A549 (cell line): Measurements from ENCODE around the gene ARPC1A. TPM values are rescaled to one million over a fixed set of nuclear protein-coding genes. Genes with fewer than 3 reads are reported as not detected.
A peak's percentile ranks its signal among the peaks of the same experiment; 100 is the strongest.
"Not testable (repeated sequence)": the region's sequence is repeated elsewhere in the genome, so short reads cannot be mapped to it uniquely, and the experiment has no call there.

Source experiments
- ATAC-seq, 2 experiments: fragments of 200-7000 bp in 1 of 2; fragments of >200 bp in 1 of 2; cut with Nextera tagmentation in 1 of 2; cut with Tn5 transposase in 1 of 2; 3 replicates each; pipeline versions ENCODE4 v1.8.0 to v1.9.1; 2018 to 2020; ENCODE audit warnings: mild to moderate bottlenecking in 1 of 2, moderate library complexity in 1 of 2
- CTCF ChIA-PET: fragments of 300-600 bp; sonication (Branson Sonifier 250); formaldehyde crosslinking; extraction: SDS; loops from one replicate; lab custom pipeline; 2021; ENCODE audit warnings: antibody characterized with exemption, inconsistent platforms; lab: Yijun Ruan, JAX
- POLR2A ChIA-PET: fragments of 350-600 bp; formaldehyde crosslinking; extraction: SDS; loops from one replicate; lab custom pipeline; 2021; ENCODE audit warnings: antibody characterized with exemption, inconsistent platforms; lab: Yijun Ruan, JAX
- DNase-seq, 2 experiments: peaks; one replicate each; pipeline versions ENCODE4 v3.0.0 to v3.0.0-alpha.2; 2011 to 2016; ENCODE audit warnings: low read depth in 1 of 2, low spot score in 1 of 2
- FAIRE-seq: peaks from 2 replicates; lab custom pipeline; 2011; peaks lifted over from hg19 to GRCh38; lab: Jason Lieb, UNC
- H3K27ac ChIP-seq, 2 experiments: fragments of >200 bp; sonication (Bioruptor Twin); formaldehyde crosslinking; 3 replicates each; pipeline ENCODE4 v1.5.1; 2016 to 2017
- H3K4me1 ChIP-seq: fragments of >200 bp; sonication (Bioruptor Twin); formaldehyde crosslinking; 3 replicates; pipeline ENCODE4 v1.6.1; 2016
- H3K4me2 ChIP-seq: fragments of >200 bp; sonication (Bioruptor Twin); formaldehyde crosslinking; 3 replicates; pipeline ENCODE4 v1.6.1; 2016
- H3K4me3 ChIP-seq: fragments of >200 bp; sonication (Bioruptor Twin); formaldehyde crosslinking; 3 replicates; pipeline ENCODE4 v1.5.1; 2016
- H3K9me3 ChIP-seq: fragments of >200 bp; sonication (Bioruptor Twin); formaldehyde crosslinking; 3 replicates; pipeline ENCODE4 v1.6.1; 2016
- CTCF ChIP-seq: fragments of >200 bp; sonication (Bioruptor Twin); formaldehyde crosslinking; IDR thresholded peaks from 3 replicates; pipeline ENCODE4 v1.5.1; 2016
- RAD21 ChIP-seq, 2 experiments: fragments of >200 bp in 1 of 2; sonication (Bioruptor Twin) in 1 of 2; formaldehyde crosslinking in 1 of 2; IDR thresholded peaks in 1 of 2; conservative IDR thresholded peaks in 1 of 2; 2 replicates in 1 of 2; 3 replicates in 1 of 2; pipeline ENCODE4 v1.6.1; 2012 to 2018; ENCODE audit warnings: inconsistent platforms in 1 of 2
- SMC3 ChIP-seq: fragments of >200 bp; sonication (Bioruptor Twin); formaldehyde crosslinking; IDR thresholded peaks from 3 replicates; pipeline ENCODE4 v1.6.1; 2018; ENCODE audit warnings: inconsistent platforms
- WGBS: methylation state at CpG from one replicate; pipeline ENCODE4 v1.1.6; 2017; ENCODE audit errors: missing lambda C conversion rate; 5-methylcytosine and 5-hydroxymethylcytosine counted together
- polyA plus RNA-seq, 4 experiments: library from polyadenylated mRNA; depleted of rRNA in 3 of 4; stranded (reverse); fragments of >200 nt; fragmentation: RNase III in 1 of 4; extraction: RNeasy Plus Mini Kit Qiagen cat#74134 plus additional on column Dnase treatment in 1 of 4; gene quantifications; 2 replicates in 3 of 4; 3 replicates in 1 of 4; pipeline ENCODE4 v1.2.3, GENCODE V29; 2011 to 2017

ARPC1A gene
- polyA plus RNA-seq, 2 of the 4 experiments (the other 2 are of a cell fraction), result 116 to 120 TPM

GRCh38 chr7:99415513-99416127, 89.9 kb downstream of the ARPC1A start:
- H3K4me2 ChIP-seq, H3K4me3 ChIP-seq, FAIRE-seq, H3K9me3 ChIP-seq, H3K27ac ChIP-seq: not testable (repeated sequence)
- DNase-seq (peak in 1 of 2 experiments; percentile 72), ATAC-seq (peak in 1 of 2 experiments; percentile 16; a peak in 1 of 6 replicates)
- WGBS, result 37% methylated on average over 17 of the region's 17 CpGs
- CTCF ChIA-PET, result interaction anchor here (0.6 to 4.1 kb wide), 13 partner anchors 9 to 206 kb away, joined by 3 to 29 read pairs (median 3); no protein-coding TSS in a partner anchor
- H3K4me1 ChIP-seq, result peaks cover 13% of the 10 kb centered on the region; the same call in 1 of the 3 replicates
- peak; percentile 42; the same call in 2 of the 3 replicates for TF ChIP-seq SMC3
- TF ChIP-seq RAD21 (conservative IDR thresholded peaks at IDR 0.05 in 1 of 2, IDR thresholded peaks at IDR 0.05 in 1 of 2), result peak; percentile 53 to 68; a peak in 4 of 5 replicates
- peak; percentile 56 for TF ChIP-seq CTCF
- POLR2A ChIA-PET, result interaction anchor here (1.1 kb wide), 1 partner anchor 8 kb away, joined by 3 read pairs; no protein-coding TSS in a partner anchor

Other genes with a start within 250 kb of the ARPC1A start
- gene SMURF1, start 181.8 kb upstream of the ARPC1A start, polyA plus RNA-seq (2011; rRNA removed), result 21.5 and 22.1 TPM in 2 replicates
- gene SMURF1, start 181.8 kb upstream of the ARPC1A start, polyA plus RNA-seq (2017; fragmentation: RNase III; extraction: RNeasy Plus Mini Kit Qiagen cat#74134 plus additional on column Dnase treatment), result 13.3 to 15.4 TPM (median 13.8 TPM) in 3 replicates
- gene KPNA7, start 117.8 kb upstream of the ARPC1A start, polyA plus RNA-seq (2011; rRNA removed), result 0.48 and 0.53 TPM in 2 replicates
- 0.28 to 0.53 TPM (median 0.41 TPM) in 3 replicates for gene KPNA7, start 117.8 kb upstream of the ARPC1A start, polyA plus RNA-seq (2017; fragmentation: RNase III; extraction: RNeasy Plus Mini Kit Qiagen cat#74134 plus additional on column Dnase treatment)
- 0.28 and 0.29 TPM in 2 replicates for gene MYH16, start 53.1 kb upstream of the ARPC1A start, polyA plus RNA-seq (2011; rRNA removed)
- 0.21 to 0.32 TPM (median 0.31 TPM) in 3 replicates for gene MYH16, start 53.1 kb upstream of the ARPC1A start, polyA plus RNA-seq (2017; fragmentation: RNase III; extraction: RNeasy Plus Mini Kit Qiagen cat#74134 plus additional on column Dnase treatment)
- gene ARPC1B, start 48.8 kb downstream of the ARPC1A start, polyA plus RNA-seq (2011; rRNA removed), result 141 and 197 TPM in 2 replicates
- gene ARPC1B, start 48.8 kb downstream of the ARPC1A start, polyA plus RNA-seq (2017; fragmentation: RNase III; extraction: RNeasy Plus Mini Kit Qiagen cat#74134 plus additional on column Dnase treatment), result 272 to 302 TPM (median 294 TPM) in 3 replicates
- 42.4 and 81.8 TPM in 2 replicates for gene PDAP1, start 82.7 kb downstream of the ARPC1A start, polyA plus RNA-seq (2011; rRNA removed)
- 334 to 347 TPM (median 343 TPM) in 3 replicates for gene PDAP1, start 82.7 kb downstream of the ARPC1A start, polyA plus RNA-seq (2017; fragmentation: RNase III; extraction: RNeasy Plus Mini Kit Qiagen cat#74134 plus additional on column Dnase treatment)
- 81.7 and 96.5 TPM in 2 replicates for gene BUD31, start 83.1 kb downstream of the ARPC1A start, polyA plus RNA-seq (2011; rRNA removed)
- gene BUD31, start 83.1 kb downstream of the ARPC1A start, polyA plus RNA-seq (2017; fragmentation: RNase III; extraction: RNeasy Plus Mini Kit Qiagen cat#74134 plus additional on column Dnase treatment), result 97.0 to 105 TPM (median 105 TPM) in 3 replicates
- gene PTCD1, start 112.9 kb downstream of the ARPC1A start, polyA plus RNA-seq (2011; rRNA removed), result 3.9 and 5.1 TPM in 2 replicates
- 5.4 to 6.3 TPM (median 5.5 TPM) in 3 replicates for gene PTCD1, start 112.9 kb downstream of the ARPC1A start, polyA plus RNA-seq (2017; fragmentation: RNase III; extraction: RNeasy Plus Mini Kit Qiagen cat#74134 plus additional on column Dnase treatment)
- gene CPSF4, start 113.0 kb downstream of the ARPC1A start, polyA plus RNA-seq (2011; rRNA removed), result 28.7 and 31.3 TPM in 2 replicates
- gene CPSF4, start 113.0 kb downstream of the ARPC1A start, polyA plus RNA-seq (2017; fragmentation: RNase III; extraction: RNeasy Plus Mini Kit Qiagen cat#74134 plus additional on column Dnase treatment), result 34.1 to 39.1 TPM (median 35.6 TPM) in 3 replicates
- gene ATP5MF, start 140.3 kb downstream of the ARPC1A start, polyA plus RNA-seq (2011; rRNA removed), result 632 and 723 TPM in 2 replicates
- 1,491 to 1,707 TPM (median 1,548 TPM) in 3 replicates for gene ATP5MF, start 140.3 kb downstream of the ARPC1A start, polyA plus RNA-seq (2017; fragmentation: RNase III; extraction: RNeasy Plus Mini Kit Qiagen cat#74134 plus additional on column Dnase treatment)
- 11.6 and 12.6 TPM in 2 replicates for gene ZNF789, start 147.0 kb downstream of the ARPC1A start, polyA plus RNA-seq (2011; rRNA removed)
- 7.5 to 8.8 TPM (median 7.7 TPM) in 3 replicates for gene ZNF789, start 147.0 kb downstream of the ARPC1A start, polyA plus RNA-seq (2017; fragmentation: RNase III; extraction: RNeasy Plus Mini Kit Qiagen cat#74134 plus additional on column Dnase treatment)
- 12.8 and 13.9 TPM in 2 replicates for gene ZNF394, start 174.4 kb downstream of the ARPC1A start, polyA plus RNA-seq (2011; rRNA removed)
- 12.2 to 14.9 TPM (median 13.6 TPM) in 3 replicates for gene ZNF394, start 174.4 kb downstream of the ARPC1A start, polyA plus RNA-seq (2017; fragmentation: RNase III; extraction: RNeasy Plus Mini Kit Qiagen cat#74134 plus additional on column Dnase treatment)
- gene ZKSCAN5, start 178.8 kb downstream of the ARPC1A start, polyA plus RNA-seq (2011; rRNA removed), result 14.1 and 15.7 TPM in 2 replicates
- 7.2 to 8.3 TPM (median 8.2 TPM) in 3 replicates for gene ZKSCAN5, start 178.8 kb downstream of the ARPC1A start, polyA plus RNA-seq (2017; fragmentation: RNase III; extraction: RNeasy Plus Mini Kit Qiagen cat#74134 plus additional on column Dnase treatment)
- 7.5 and 9.8 TPM in 2 replicates for gene FAM200A, start 226.2 kb downstream of the ARPC1A start, polyA plus RNA-seq (2011; rRNA removed)
- gene FAM200A, start 226.2 kb downstream of the ARPC1A start, polyA plus RNA-seq (2017; fragmentation: RNase III; extraction: RNeasy Plus Mini Kit Qiagen cat#74134 plus additional on column Dnase treatment), result 5.3 to 6.1 TPM (median 5.9 TPM) in 3 replicates
- gene ZNF655, start 232.7 kb downstream of the ARPC1A start, polyA plus RNA-seq (2011; rRNA removed), result 78.4 and 85.1 TPM in 2 replicates
- gene ZNF655, start 232.7 kb downstream of the ARPC1A start, polyA plus RNA-seq (2017; fragmentation: RNase III; extraction: RNeasy Plus Mini Kit Qiagen cat#74134 plus additional on column Dnase treatment), result 56.1 to 67.8 TPM (median 56.5 TPM) in 3 replicates